HepG2 (cell line): Measurements from ENCODE around the gene GPR158. TPM values are rescaled to one million over a fixed set of nuclear protein-coding genes. Genes with fewer than 3 reads are reported as not detected.

Source experiments
- EP300 ChIP-seq, 3 experiments: sonication (generic) in 1 of 3; formaldehyde crosslinking in 1 of 3; IDR thresholded peaks; 2 replicates each; pipeline versions ENCODE4 v1.5.1 to v1.6.1; 2011 to 2020; ENCODE audit warnings: low read depth in 2 of 3, low read length in 2 of 3, borderline replicate concordance in 1 of 3, improper control_type of control experiment in 1 of 3, mild to moderate bottlenecking in 1 of 3, missing genetic modification reagents in 1 of 3, moderate library complexity in 1 of 3
- HOXD1 ChIP-seq: sonication (generic); formaldehyde crosslinking; IDR thresholded peaks from 2 replicates; pipeline ENCODE4 v1.5.0; 2020; ENCODE audit warnings: missing genetic modification reagents
- KLF12 ChIP-seq: sonication (generic); formaldehyde crosslinking; IDR thresholded peaks from 2 replicates; pipeline ENCODE4 v1.4.0; 2020; ENCODE audit warnings: missing genetic modification reagents, borderline replicate concordance
- MAFF ChIP-seq: IDR thresholded peaks from 2 replicates; pipeline ENCODE4 v1.6.1; 2011; ENCODE audit warnings: low read depth, low read length, improper control_type of control experiment
- NCOA2 ChIP-seq: sonication (generic); formaldehyde crosslinking; IDR thresholded peaks from 2 replicates; pipeline ENCODE4 v1.8.0; 2022; ENCODE audit warnings: inconsistent platforms
- ONECUT2 ChIP-seq: sonication (generic); formaldehyde crosslinking; IDR thresholded peaks from 2 replicates; pipeline ENCODE4 v1.4.0; 2020; ENCODE audit warnings: missing genetic modification reagents
- SMC3 ChIP-seq: IDR thresholded peaks from 2 replicates; pipeline ENCODE4 v1.6.1; 2011; ENCODE audit warnings: low read length, improper control_type of control experiment
- SOX13 ChIP-seq, 3 experiments: fragments of 450-650 bp in 1 of 3; sonication (generic) in 1 of 3; formaldehyde crosslinking in 1 of 3; IDR thresholded peaks in 2 of 3; conservative IDR thresholded peaks in 1 of 3; 2 replicates each; pipeline versions ENCODE4 v1.5.0 to v1.6.1; 2016 to 2020; ENCODE audit warnings: antibody characterized with exemption in 1 of 3, mild to moderate bottlenecking in 1 of 3, missing compliant biosample characterization in 1 of 3, missing genetic modification reagents in 1 of 3, moderate library complexity in 1 of 3
- SP2 ChIP-seq: sonication (generic); formaldehyde crosslinking; IDR thresholded peaks from 2 replicates; pipeline ENCODE4 v1.5.1; 2020; ENCODE audit warnings: mild to moderate bottlenecking, missing genetic modification reagents
- THAP11 ChIP-seq: IDR thresholded peaks from 2 replicates; pipeline ENCODE4 v1.6.1; 2016; ENCODE audit warnings: missing biosample characterization, missing genetic modification reagents
- ZC3H13 ChIP-seq: sonication (generic); formaldehyde crosslinking; IDR thresholded peaks from 2 replicates; pipeline ENCODE4 v1.8.1; 2023; ENCODE audit warnings: mild to moderate bottlenecking, missing genetic modification reagents, moderate library complexity
- ZFP90 ChIP-seq: sonication (generic); formaldehyde crosslinking; IDR thresholded peaks from 2 replicates; pipeline ENCODE4 v1.8.0; 2022; ENCODE audit warnings: missing genetic modification reagents, mild to moderate bottlenecking, inconsistent platforms, borderline replicate concordance
- polyA plus RNA-seq, 8 experiments: library from polyadenylated mRNA; depleted of rRNA in 3 of 8; stranded (reverse) in 7 of 8; unstranded in 1 of 8; fragments of >200 nt; fragmentation: Illumina TruSeq in 4 of 8; extraction: Trizol in 4 of 8; gene quantifications; 2 replicates each; pipeline versions ENCODE4 v1.2.1 to v1.2.3, GENCODE V29; 2011 to 2016; ENCODE audit warnings: low read depth in 4 of 8, missing spikeins in 1 of 8, mixed read lengths in 1 of 8; ENCODE audit not compliant: insufficient read depth in 1 of 8
- total RNA-seq, 5 experiments: library from RNA; depleted of rRNA; stranded (reverse); fragments of >200 nt; fragmentation: Illumina TruSeq; extraction: Trizol; gene quantifications; 2 replicates each; pipeline ENCODE4 v1.2.3, GENCODE V29; 2016; ENCODE audit warnings: low read depth in 1 of 5
- TF ChIP-seq, protein P1 (sequence below): IDR thresholded peaks from 2 replicates; pipeline ENCODE4 v1.6.1; 2016; ENCODE audit warnings: mild to moderate bottlenecking
- TF ChIP-seq, protein P2 (sequence below): sonication (generic); formaldehyde crosslinking; IDR thresholded peaks from 2 replicates; pipeline ENCODE4 v1.4.0; 2020; ENCODE audit warnings: missing genetic modification reagents
- TF ChIP-seq, protein P3 (sequence below): sonication (generic); formaldehyde crosslinking; IDR thresholded peaks from 2 replicates; pipeline ENCODE4 v1.5.1; 2020; ENCODE audit warnings: mild to moderate bottlenecking, missing genetic modification reagents, moderate library complexity
- TF ChIP-seq, protein P4 (sequence below): sonication (generic); formaldehyde crosslinking; IDR thresholded peaks from 2 replicates; pipeline ENCODE4 v1.5.0; 2020; ENCODE audit warnings: missing genetic modification reagents, mild to moderate bottlenecking, borderline replicate concordance
- TF ChIP-seq, protein P5 (sequence below): sonication (generic); formaldehyde crosslinking; IDR thresholded peaks from 2 replicates; pipeline ENCODE4 v1.8.0; 2022; ENCODE audit warnings: mild to moderate bottlenecking, missing genetic modification reagents, moderate library complexity

Gene GPR158
- total and polyA plus RNA-seq, 2 of the 13 experiments (the other 11 are each of a cell fraction or from before 2014, with no cell fraction given): not detected

DNA sequence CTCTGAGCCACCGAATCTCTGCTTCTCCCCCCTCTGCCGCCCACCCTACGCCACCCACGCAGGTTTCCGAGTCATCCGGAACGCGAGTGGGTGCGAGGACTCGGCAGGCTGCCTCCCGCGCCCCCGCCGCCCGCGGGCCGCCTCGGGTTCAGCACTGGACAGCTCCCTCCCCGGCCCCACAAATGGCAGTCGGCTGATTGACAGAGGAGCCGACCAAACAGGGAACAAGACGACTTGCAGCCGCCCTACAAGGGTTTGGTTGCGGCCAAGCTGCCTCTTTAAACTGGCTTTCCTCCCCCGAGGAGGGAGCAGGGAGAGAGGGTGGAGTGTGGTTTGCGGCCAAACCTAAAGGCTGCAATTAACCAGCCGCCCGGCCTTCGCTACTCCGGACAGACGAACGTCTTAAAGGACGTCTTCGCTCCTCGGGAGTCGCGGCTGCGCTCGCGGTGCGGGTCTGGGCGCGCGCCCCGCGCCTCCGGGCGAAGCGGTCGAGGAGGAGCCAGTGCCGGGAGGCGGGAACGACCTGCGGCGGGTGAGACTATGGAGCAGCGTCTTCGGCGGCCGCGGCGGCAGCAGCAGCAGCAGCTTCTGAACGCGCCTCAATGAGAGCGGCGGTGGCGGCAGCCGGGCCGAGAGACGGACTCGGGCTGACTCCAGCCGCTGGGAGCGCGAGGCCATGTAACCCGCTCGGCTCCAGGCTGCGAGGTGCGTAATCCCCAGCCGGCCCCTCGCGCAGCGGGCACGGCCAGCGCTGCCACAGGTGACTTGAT lies at the start of gene GPR158 (continued):
- TF ChIP-seq SOX13 (IDR thresholded peaks at IDR 0.05) (no peak), SOX13 (CRISPR knock-in tag; conservative IDR thresholded peaks at IDR 0.05 in 1 of 2, IDR thresholded peaks at IDR 0.05 in 1 of 2) (0 out of 4 replicates have a peak, but pooled peaks of 1 of the 2 experiments have one; percentile 21), ZC3H13 (CRISPR knock-in tag) (0 out of 2 replicates have a peak, but pooled peaks have one; percentile 57), SP2 (CRISPR knock-in tag) (peak; percentile 92), MAFF (no peak), NCOA2 (CRISPR knock-in tag) (peak; percentile 60; the same call in 1 of the 2 replicates), SMC3 (no peak), ZFP90 (CRISPR knock-in tag) (peak; percentile 78; the same call in 1 of the 2 replicates), ONECUT2 (CRISPR knock-in tag) (no peak), THAP11 (CRISPR knock-in tag) (peak; percentile 46; the same call in 1 of the 2 replicates), EP300 (IDR thresholded peaks at IDR 0.05; ENCODE audit: low read depth in 2 of 2, low read length in 2 of 2) (no peak), EP300 (CRISPR knock-in tag; IDR thresholded peaks at IDR 0.05; ENCODE audit: borderline replicate concordance) (no peak), KLF12 (CRISPR knock-in tag) (no peak), HOXD1 (CRISPR knock-in tag) (0 out of 2 replicates have a peak, but pooled peaks have one; percentile 76)
- TF ChIP-seq, protein P1, sequence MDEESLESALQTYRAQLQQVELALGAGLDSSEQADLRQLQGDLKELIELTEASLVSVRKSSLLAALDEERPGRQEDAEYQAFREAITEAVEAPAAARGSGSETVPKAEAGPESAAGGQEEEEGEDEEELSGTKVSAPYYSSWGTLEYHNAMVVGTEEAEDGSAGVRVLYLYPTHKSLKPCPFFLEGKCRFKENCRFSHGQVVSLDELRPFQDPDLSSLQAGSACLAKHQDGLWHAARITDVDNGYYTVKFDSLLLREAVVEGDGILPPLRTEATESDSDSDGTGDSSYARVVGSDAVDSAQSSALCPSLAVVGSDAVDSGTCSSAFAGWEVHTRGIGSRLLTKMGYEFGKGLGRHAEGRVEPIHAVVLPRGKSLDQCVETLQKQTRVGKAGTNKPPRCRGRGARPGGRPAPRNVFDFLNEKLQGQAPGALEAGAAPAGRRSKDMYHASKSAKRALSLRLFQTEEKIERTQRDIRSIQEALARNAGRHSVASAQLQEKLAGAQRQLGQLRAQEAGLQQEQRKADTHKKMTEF (CRISPR knock-in tag): peak; percentile 36; the same call in 1 of the 2 replicates
- TF ChIP-seq, protein P2, sequence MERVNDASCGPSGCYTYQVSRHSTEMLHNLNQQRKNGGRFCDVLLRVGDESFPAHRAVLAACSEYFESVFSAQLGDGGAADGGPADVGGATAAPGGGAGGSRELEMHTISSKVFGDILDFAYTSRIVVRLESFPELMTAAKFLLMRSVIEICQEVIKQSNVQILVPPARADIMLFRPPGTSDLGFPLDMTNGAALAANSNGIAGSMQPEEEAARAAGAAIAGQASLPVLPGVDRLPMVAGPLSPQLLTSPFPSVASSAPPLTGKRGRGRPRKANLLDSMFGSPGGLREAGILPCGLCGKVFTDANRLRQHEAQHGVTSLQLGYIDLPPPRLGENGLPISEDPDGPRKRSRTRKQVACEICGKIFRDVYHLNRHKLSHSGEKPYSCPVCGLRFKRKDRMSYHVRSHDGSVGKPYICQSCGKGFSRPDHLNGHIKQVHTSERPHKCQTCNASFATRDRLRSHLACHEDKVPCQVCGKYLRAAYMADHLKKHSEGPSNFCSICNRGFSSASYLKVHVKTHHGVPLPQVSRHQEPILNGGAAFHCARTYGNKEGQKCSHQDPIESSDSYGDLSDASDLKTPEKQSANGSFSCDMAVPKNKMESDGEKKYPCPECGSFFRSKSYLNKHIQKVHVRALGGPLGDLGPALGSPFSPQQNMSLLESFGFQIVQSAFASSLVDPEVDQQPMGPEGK (CRISPR knock-in tag): peak; percentile 60
- TF ChIP-seq, protein P3, sequence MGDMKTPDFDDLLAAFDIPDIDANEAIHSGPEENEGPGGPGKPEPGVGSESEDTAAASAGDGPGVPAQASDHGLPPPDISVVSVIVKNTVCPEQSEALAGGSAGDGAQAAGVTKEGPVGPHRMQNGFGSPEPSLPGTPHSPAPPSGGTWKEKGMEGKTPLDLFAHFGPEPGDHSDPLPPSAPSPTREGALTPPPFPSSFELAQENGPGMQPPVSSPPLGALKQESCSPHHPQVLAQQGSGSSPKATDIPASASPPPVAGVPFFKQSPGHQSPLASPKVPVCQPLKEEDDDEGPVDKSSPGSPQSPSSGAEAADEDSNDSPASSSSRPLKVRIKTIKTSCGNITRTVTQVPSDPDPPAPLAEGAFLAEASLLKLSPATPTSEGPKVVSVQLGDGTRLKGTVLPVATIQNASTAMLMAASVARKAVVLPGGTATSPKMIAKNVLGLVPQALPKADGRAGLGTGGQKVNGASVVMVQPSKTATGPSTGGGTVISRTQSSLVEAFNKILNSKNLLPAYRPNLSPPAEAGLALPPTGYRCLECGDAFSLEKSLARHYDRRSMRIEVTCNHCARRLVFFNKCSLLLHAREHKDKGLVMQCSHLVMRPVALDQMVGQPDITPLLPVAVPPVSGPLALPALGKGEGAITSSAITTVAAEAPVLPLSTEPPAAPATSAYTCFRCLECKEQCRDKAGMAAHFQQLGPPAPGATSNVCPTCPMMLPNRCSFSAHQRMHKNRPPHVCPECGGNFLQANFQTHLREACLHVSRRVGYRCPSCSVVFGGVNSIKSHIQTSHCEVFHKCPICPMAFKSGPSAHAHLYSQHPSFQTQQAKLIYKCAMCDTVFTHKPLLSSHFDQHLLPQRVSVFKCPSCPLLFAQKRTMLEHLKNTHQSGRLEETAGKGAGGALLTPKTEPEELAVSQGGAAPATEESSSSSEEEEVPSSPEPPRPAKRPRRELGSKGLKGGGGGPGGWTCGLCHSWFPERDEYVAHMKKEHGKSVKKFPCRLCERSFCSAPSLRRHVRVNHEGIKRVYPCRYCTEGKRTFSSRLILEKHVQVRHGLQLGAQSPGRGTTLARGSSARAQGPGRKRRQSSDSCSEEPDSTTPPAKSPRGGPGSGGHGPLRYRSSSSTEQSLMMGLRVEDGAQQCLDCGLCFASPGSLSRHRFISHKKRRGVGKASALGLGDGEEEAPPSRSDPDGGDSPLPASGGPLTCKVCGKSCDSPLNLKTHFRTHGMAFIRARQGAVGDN (CRISPR knock-in tag): peak; percentile 52
- TF ChIP-seq, protein P4, sequence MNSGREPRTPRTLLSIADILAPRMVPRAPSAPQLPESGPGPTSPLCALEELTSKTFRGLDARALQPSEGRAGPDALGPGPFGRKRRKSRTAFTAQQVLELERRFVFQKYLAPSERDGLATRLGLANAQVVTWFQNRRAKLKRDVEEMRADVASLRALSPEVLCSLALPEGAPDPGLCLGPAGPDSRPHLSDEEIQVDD (CRISPR knock-in tag): peak; percentile 54; the same call in 1 of the 2 replicates
- TF ChIP-seq, protein P5, sequence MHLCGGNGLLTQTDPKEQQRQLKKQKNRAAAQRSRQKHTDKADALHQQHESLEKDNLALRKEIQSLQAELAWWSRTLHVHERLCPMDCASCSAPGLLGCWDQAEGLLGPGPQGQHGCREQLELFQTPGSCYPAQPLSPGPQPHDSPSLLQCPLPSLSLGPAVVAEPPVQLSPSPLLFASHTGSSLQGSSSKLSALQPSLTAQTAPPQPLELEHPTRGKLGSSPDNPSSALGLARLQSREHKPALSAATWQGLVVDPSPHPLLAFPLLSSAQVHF (CRISPR knock-in tag): peak; percentile 59; the same call in 1 of the 2 replicates
